Fibroblast of villous mesenchyme (primary cell): ENCODE data around the gene CCDC146. TPM values are rescaled to one million over a fixed set of nuclear protein-coding genes. Genes with fewer than 3 reads are reported as not detected.

Experiments used
- DNase-seq: peaks from one replicate; pipeline ENCODE4 v3.0.0-alpha.2; 2010; ENCODE audit warnings: low read depth
- H3K4me3 ChIP-seq: 2 replicates; pipeline ENCODE4 v1.5.1; 2011; ENCODE audit warnings: low read depth, mild to moderate bottlenecking, low read length
- total RNA-seq: library from RNA; depleted of rRNA; stranded (reverse); fragments of >200 nt; gene quantifications from 2 replicates; pipeline ENCODE4 v1.2.3, GENCODE V29; 2012
- TF ChIP-seq, protein P1 (sequence below): IDR thresholded peaks from 2 replicates; pipeline ENCODE4 v1.5.1; 2012; ENCODE audit warnings: low read depth, mild to moderate bottlenecking, low read length; ENCODE audit not compliant: insufficient read depth

CCDC146 gene
- total RNA-seq, 1 donor: 1.7 TPM

DNA sequence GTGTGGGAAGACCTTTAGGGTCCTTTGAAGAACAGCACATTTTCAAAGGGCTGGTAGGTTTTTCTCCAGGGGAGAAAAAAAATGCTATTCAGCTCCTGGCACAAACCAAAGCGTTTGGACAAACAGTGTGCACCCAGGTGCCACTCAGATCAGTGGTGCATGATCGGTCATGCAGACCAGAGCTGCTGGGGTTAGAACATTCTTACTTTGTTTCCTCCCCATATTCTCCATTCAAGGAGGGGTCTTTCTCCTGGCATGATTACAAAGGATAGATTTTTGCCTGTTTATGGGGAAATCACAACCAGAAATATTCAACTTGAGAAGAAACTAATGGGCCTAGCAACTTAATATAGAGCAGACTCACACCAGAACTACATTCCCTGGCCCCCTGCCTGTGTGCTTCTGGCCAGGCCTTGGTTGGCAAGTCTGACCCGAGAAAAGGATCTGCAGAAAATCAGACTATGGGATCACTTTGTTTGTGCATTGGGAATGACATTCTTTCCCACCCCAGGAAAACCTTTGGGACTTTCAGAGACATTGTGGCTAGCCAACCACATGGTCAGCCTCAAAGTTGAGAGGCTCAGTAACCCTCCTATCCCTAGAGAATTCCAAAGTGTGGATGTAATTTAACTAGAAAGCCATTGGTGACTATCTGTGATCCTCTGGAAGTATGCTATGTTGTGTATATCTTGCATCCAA, 159.5 kb downstream of the CCDC146 start:
- no peak for DNase-seq
- H3K4me3 ChIP-seq: no peak overlapping the region
- TF ChIP-seq, protein P1, sequence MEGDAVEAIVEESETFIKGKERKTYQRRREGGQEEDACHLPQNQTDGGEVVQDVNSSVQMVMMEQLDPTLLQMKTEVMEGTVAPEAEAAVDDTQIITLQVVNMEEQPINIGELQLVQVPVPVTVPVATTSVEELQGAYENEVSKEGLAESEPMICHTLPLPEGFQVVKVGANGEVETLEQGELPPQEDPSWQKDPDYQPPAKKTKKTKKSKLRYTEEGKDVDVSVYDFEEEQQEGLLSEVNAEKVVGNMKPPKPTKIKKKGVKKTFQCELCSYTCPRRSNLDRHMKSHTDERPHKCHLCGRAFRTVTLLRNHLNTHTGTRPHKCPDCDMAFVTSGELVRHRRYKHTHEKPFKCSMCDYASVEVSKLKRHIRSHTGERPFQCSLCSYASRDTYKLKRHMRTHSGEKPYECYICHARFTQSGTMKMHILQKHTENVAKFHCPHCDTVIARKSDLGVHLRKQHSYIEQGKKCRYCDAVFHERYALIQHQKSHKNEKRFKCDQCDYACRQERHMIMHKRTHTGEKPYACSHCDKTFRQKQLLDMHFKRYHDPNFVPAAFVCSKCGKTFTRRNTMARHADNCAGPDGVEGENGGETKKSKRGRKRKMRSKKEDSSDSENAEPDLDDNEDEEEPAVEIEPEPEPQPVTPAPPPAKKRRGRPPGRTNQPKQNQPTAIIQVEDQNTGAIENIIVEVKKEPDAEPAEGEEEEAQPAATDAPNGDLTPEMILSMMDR: no peak

- TF ChIP-seq, protein P1: no peak
- no peak overlapping the region for H3K4me3 ChIP-seq
- no peak for DNase-seq
These were observed 160.5 kb downstream of the CCDC146 start for GRCh38 chr7:77282897-77283296.

DNA sequence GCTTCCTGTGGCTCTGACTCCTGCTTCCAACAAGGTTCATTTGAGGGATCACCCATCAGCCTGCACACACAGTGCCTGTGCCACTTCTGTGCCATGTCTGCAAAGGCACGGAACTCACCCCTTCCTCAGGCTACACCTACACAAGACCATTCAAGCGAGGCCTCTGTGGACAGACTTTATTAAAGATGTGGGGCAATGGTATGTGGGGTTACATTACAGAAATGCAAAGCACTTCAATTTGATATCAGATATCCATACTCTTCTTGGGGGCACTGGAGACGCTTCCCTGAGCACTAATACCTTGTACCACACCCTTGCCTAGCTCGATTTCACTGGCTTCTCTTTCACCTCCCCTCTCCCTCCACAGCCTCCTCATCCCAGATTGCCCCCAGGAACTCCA, 161.6 kb downstream of the CCDC146 start:
- H3K4me3 ChIP-seq: no peak overlapping the region
- no peak for DNase-seq
- TF ChIP-seq, protein P1: no peak

DNA sequence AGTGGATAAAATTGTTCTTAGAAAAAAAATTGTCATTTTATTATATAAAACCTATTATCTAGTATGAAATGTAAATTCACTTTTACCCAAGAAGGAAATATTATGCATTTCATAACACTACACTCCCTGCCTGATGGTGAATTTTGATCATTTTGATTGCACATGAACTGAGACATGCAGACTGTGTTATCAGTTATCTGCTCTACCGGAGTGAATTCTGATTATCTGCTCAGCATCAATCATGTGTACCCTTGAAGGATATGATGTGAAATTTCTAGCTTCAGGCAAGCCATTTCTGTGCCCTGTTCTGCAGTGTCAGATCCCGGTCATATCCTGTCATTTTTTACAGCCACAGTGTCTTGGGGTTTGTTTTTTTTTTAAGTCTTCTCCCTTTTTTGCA, 162.2 kb downstream of the CCDC146 start:
- H3K4me3 ChIP-seq: no peak overlapping the region

DNA sequence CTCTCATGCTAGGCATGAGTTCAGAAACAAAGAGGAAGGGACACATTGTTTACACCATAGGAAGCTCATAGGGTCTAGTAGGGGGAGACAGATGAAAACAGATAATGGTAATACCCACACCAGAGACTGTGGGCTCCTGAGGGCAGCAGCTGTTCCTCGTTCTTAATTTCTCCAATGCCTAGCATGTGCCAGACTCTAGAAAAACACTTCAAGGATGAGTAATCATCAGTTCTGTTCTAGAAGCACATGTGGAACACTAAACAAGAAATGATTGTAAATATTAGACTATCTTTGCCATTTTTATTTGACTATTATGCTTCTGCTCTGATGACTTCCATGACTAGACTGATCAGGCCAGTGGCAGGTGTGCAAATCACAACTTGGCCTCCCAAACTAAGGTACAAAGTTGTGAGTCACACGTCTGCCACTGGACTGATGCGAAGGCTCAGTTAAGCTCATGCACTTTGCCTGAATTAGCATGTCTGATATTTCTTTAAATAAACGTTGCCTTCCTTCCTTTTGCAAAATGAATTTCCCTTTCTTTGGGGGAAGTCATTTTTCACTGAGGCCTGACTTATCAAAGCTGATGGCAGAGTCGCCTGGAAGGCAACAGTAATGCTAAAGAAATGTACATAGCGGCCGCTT, 166.4 kb downstream of the CCDC146 start:
- TF ChIP-seq, protein P1: no peak
- no peak overlapping the region for H3K4me3 ChIP-seq
- peak; percentile 22 for DNase-seq

More for the DNA sequence above, 162.2 kb downstream of the CCDC146 start:
- TF ChIP-seq, protein P1: no peak
- no peak for DNase-seq

GRCh38 chr7:77289387-77289786, 167.0 kb downstream of the CCDC146 start:
- TF ChIP-seq, protein P1: no peak
- H3K4me3 ChIP-seq: no peak overlapping the region
- no peak for DNase-seq

DNA sequence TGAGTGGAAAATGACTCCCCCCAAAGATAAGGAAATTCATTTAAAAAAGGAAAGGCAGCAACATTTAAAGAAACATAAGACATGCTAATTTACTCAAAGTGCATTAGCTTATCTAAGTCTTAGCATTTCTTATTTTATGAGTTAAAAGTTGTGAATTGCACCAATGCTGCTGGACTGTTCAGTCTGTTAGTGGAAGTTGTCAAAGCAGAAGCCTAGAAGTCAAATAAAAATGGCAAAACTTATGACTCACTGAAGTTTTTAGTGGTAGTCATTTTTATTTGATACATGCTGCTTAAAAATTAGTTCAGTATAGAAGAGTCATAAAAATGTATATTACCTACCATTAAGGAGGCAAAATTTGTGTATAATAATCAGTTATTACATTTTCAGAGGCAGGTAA, 168.0 kb downstream of the CCDC146 start:
- TF ChIP-seq, protein P1: no peak
- DNase-seq: peak; percentile 58
- no peak overlapping the region for H3K4me3 ChIP-seq
